ENCODE measurements around the gene AMOTL2.

DNA sequence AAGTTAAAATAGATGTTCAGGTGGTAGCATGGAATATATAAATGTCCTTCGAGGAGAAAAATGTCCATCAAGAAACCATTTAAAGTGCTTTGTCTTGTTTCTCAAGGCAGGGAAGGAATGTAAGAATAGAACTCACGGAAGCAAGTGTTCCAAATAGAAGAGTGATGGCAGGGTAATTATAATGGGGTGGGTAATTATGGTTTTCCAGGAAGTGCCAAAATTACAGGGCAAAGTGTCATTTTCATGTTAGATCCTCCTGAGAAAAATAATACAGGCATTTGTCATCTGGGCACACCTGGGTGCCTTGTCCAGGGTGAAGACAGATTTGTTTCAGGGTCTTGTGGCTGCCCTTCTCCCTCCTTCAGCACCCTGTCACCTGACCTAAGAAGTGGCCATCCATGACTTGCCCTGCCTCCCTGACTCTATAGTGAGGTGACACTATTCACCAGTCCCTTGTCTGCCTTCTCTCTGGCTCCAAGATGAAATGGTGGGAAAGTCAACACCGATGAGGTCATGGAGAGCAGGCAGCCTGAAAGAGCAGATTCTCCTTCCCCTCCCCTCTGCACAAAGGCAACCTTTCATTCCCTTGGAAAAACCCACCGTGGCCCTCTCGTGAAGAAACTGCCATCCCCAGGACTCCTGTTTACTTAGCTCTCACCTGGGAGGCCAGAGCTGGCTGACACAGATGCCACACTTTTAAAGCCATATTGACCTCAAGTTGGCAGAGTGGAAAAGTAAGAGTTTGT, 45.1 kb upstream of the AMOTL2 start:
- TF ChIP-seq, protein P1, sequence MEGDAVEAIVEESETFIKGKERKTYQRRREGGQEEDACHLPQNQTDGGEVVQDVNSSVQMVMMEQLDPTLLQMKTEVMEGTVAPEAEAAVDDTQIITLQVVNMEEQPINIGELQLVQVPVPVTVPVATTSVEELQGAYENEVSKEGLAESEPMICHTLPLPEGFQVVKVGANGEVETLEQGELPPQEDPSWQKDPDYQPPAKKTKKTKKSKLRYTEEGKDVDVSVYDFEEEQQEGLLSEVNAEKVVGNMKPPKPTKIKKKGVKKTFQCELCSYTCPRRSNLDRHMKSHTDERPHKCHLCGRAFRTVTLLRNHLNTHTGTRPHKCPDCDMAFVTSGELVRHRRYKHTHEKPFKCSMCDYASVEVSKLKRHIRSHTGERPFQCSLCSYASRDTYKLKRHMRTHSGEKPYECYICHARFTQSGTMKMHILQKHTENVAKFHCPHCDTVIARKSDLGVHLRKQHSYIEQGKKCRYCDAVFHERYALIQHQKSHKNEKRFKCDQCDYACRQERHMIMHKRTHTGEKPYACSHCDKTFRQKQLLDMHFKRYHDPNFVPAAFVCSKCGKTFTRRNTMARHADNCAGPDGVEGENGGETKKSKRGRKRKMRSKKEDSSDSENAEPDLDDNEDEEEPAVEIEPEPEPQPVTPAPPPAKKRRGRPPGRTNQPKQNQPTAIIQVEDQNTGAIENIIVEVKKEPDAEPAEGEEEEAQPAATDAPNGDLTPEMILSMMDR (conservative IDR thresholded peaks at IDR 0.05; ENCODE audit: low read depth, low read length), result no peak
- no peak for TF ChIP-seq EZH2 (IDR thresholded peaks at IDR 0.05; ENCODE audit: borderline replicate concordance, low read depth, low read length, poor library complexity, severe bottlenecking)

All from A673 (cell line).